Measurements from ENCODE around the gene FBXW8.

DNA sequence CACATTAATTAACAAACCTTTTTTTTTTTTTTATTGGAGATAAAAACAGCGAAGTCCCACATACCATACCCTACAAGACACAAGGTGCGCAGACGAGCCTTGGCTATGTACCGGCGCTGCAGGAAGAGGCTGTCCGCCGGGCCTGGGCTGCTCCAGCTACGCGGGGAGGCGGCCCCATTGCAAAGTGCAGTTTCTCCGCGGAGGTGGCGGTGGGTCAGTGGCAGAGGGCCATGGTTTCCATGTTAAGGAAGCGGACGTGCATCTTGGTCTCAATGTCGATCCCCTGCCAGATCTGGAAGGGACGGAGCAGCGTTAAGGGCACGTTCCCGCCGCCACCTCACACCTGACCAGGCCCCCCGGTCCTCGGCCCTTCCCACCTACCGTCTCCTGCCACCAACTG lies 128.2 kb downstream of the FBXW8 start:
- TF ChIP-seq, protein P1, sequence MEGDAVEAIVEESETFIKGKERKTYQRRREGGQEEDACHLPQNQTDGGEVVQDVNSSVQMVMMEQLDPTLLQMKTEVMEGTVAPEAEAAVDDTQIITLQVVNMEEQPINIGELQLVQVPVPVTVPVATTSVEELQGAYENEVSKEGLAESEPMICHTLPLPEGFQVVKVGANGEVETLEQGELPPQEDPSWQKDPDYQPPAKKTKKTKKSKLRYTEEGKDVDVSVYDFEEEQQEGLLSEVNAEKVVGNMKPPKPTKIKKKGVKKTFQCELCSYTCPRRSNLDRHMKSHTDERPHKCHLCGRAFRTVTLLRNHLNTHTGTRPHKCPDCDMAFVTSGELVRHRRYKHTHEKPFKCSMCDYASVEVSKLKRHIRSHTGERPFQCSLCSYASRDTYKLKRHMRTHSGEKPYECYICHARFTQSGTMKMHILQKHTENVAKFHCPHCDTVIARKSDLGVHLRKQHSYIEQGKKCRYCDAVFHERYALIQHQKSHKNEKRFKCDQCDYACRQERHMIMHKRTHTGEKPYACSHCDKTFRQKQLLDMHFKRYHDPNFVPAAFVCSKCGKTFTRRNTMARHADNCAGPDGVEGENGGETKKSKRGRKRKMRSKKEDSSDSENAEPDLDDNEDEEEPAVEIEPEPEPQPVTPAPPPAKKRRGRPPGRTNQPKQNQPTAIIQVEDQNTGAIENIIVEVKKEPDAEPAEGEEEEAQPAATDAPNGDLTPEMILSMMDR (IDR thresholded peaks at IDR 0.05; ENCODE audit: low read length): no peak
- TF ChIP-seq EZH2 (optimal IDR thresholded peaks at IDR 0.05; ENCODE audit: low read depth, low read length) (no peak), EZH2phosphoT487 (IDR thresholded peaks at IDR 0.05; ENCODE audit: low read length) (no peak)

Measured in MM.1S (cell line).